AG04449 (cell line): ENCODE results near the gene OSBPL3.
"Not testable (repeated sequence)": the region's sequence is repeated elsewhere in the genome, so short reads cannot be mapped to it uniquely, and the experiment has no call there.

Source experiments
- CTCF ChIA-PET: fragments of 350-600 bp; formaldehyde crosslinking; extraction: SDS; loops from one replicate; lab custom pipeline; 2021; ENCODE audit warnings: antibody characterized with exemption; lab: Yijun Ruan, JAX
- POLR2A ChIA-PET: fragments of 400-600, 350-600 bp; formaldehyde crosslinking; extraction: SDS; loops from one replicate; lab custom pipeline; 2020; ENCODE audit warnings: antibody characterized with exemption, inconsistent platforms; lab: Yijun Ruan, JAX
- DNase-seq: peaks from one replicate; pipeline ENCODE4 v3.0.0-alpha.2; 2010; ENCODE audit warnings: low read depth, low spot score
- H3K4me3 ChIP-seq: 2 replicates; pipeline ENCODE4 v1.5.1; 2011; ENCODE audit warnings: low read depth, mild to moderate bottlenecking, control low read depth, low read length
- TF ChIP-seq, protein P1 (sequence below): IDR thresholded peaks from one replicate; pipeline ENCODE4 v1.5.1; 2011; ENCODE audit warnings: mild to moderate bottlenecking, moderate library complexity, low read length, control low read depth, inconsistent platforms; ENCODE audit not compliant: insufficient read depth; ENCODE audit errors: missing control alignments

Gene OSBPL3

DNA sequence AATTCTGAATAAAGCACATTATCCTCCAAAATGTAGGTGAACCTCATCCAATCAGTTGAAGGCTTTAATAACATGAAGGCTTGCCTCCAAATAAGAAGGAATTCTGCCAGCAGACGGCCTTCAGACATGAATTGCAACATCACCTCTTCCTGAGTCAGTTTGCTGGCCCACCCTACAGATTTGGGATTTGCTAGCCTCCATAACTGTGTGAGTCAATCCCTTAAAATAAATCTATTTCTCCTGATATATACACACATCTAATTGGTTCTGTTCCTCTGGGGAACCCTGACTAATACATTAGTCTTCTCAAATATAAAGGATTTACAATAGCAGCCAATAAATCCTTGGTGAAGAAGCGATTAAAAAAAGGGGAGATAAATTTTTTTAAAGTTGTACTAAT is 34.8 kb upstream of the OSBPL3 start:
- ChIA-PET CTCF (interaction anchor here (1.0 kb wide), 1 partner anchor 55 kb away, joined by 4 read pairs; no protein-coding TSS in a partner anchor), POLR2A (no interaction called here)
- H3K4me3 ChIP-seq: no peak overlapping the region
- TF ChIP-seq, protein P1, sequence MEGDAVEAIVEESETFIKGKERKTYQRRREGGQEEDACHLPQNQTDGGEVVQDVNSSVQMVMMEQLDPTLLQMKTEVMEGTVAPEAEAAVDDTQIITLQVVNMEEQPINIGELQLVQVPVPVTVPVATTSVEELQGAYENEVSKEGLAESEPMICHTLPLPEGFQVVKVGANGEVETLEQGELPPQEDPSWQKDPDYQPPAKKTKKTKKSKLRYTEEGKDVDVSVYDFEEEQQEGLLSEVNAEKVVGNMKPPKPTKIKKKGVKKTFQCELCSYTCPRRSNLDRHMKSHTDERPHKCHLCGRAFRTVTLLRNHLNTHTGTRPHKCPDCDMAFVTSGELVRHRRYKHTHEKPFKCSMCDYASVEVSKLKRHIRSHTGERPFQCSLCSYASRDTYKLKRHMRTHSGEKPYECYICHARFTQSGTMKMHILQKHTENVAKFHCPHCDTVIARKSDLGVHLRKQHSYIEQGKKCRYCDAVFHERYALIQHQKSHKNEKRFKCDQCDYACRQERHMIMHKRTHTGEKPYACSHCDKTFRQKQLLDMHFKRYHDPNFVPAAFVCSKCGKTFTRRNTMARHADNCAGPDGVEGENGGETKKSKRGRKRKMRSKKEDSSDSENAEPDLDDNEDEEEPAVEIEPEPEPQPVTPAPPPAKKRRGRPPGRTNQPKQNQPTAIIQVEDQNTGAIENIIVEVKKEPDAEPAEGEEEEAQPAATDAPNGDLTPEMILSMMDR: no peak
- peak; percentile 88 for DNase-seq

DNA sequence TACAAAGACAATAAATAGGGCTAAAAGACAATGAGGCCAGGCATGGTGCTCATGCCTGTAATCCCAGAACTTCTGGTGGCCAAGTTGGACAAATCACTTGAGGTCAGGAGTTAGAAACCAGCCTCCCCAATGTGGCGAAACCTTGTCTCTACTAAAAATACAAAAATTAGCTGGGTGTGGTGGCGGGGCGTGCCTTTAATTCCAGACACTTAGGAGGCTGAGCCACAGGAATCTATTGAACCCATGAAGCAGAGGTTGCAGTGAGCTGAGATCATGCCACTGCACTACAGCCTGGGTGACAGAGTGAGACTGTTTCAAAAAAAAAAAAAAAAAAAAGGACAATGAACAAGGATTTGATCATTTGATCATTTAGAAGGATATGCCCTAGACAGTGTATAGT is 32.7 kb upstream of the OSBPL3 start:
- H3K4me3 ChIP-seq, DNase-seq: not testable (repeated sequence)
- POLR2A ChIA-PET: interaction anchor here (0.7 kb wide), 1 partner anchor 10 kb away, joined by 3 read pairs; no protein-coding TSS in a partner anchor
- CTCF ChIA-PET: interaction anchor here (0.9 to 2.6 kb wide), 5 partner anchors 10 to 201 kb away, joined by 3 to 7 read pairs (median 3); no protein-coding TSS in a partner anchor

DNA sequence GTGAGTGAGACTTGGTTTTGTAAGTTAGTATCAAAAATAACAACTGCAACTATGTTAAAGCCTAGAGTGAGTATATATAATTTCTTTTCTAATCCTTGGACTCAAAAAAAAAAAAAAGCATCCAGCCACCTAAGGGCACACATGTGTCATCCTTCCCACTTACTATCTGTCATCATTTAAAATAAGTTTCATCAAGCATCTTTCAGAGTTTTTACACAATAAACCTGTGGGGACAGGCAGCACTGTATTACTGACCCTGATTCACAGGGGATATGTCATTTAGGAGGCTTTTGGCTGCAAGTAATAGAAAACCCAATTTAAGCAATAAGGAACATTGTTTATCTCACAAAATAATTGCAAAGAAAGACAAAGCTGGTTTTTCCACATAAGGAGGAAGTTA is 32.3 kb upstream of the OSBPL3 start:
- DNase-seq: no peak
- ChIA-PET CTCF (interaction anchor here (0.9 to 2.6 kb wide), 6 partner anchors 11 to 200 kb away, joined by 3 to 7 read pairs (median 4); no protein-coding TSS in a partner anchor), POLR2A (interaction anchor here (0.7 kb wide), 1 partner anchor 11 kb away, joined by 3 read pairs; no protein-coding TSS in a partner anchor)
- H3K4me3 ChIP-seq: no peak overlapping the region
- TF ChIP-seq, protein P1: no peak

DNA sequence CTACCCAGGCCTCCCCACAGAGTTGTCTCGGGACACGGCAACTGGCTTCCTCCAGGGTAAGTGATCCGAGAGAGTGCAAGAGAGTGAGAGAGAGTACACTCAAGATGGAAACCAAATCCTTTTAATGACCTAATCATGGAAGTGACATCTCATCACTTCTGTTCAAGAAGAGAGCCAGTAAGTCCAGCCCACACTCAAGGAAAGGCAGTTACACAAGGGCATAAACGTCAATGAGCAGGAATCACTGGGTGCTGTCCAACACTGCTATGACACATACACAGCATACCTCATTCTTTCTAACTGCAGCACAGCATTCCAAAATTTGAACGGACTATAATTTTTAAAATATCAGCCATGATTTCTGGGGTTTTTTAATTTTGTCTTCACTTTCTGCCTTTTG is 29.3 kb upstream of the OSBPL3 start:
- ChIA-PET POLR2A (no interaction called here), CTCF (no interaction called here)
- DNase-seq: peak; percentile 91
- TF ChIP-seq, protein P1: no peak
- H3K4me3 ChIP-seq: no peak overlapping the region

- no peak for DNase-seq
- ChIA-PET POLR2A (no interaction called here), CTCF (interaction anchor here (1.0 kb wide), 1 partner anchor 29 kb away, joined by 4 read pairs; no protein-coding TSS in a partner anchor)
- TF ChIP-seq, protein P1: no peak
- H3K4me3 ChIP-seq: no peak overlapping the region
These were observed 27.7 kb upstream of the OSBPL3 start for GRCh38 chr7:25007668-25008067.

DNA sequence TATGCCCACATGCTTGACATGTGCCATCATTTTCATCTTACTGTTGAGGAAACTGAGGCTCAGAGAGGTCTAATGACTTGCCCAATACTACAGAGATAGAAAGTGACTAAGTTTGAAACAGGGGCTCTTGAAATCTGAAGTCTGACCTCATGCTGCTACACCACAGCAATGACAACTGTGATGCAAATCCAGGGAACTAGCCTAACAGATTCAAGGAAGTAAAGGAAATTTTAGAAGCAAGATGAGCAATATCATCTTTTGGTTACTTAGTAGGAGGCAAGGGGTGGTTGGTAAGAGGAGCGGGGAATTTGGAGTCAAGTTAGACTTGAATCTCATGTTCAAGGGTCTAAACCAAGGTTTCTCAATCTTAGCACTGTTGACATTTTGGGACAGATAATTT is 26.3 kb upstream of the OSBPL3 start:
- TF ChIP-seq, protein P1: no peak
- DNase-seq: no peak
- POLR2A ChIA-PET: no interaction called here
- CTCF ChIA-PET: interaction anchor here (0.6 to 1.6 kb wide), 3 partner anchors 27 to 86 kb away, joined by 3 to 5 read pairs (median 4); partner anchors contain the start of gene OSBPL3
- H3K4me3 ChIP-seq: no peak overlapping the region

DNA sequence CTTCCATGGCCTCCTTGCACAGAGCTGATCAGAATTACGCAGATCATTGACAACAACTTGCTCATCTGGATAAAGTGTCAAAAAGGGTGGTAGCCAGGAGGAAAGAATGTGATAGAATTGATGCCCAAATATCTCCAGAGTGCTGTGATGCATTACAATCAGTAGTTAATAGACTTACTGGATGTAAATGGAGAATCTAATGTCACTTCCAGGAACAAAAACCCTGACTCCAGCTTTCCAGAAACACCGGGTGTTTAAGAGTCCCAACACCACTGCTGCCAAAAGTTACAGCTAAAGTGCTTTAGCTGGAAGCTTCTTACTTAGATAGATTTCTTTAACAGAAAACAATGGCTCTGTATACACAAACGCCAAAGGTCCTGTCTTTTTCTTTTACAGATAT is 25.7 kb upstream of the OSBPL3 start:
- TF ChIP-seq, protein P1: no peak
- POLR2A ChIA-PET: no interaction called here
- DNase-seq: no peak
- CTCF ChIA-PET: interaction anchor here (0.6 to 1.6 kb wide), 3 partner anchors 26 to 86 kb away, joined by 3 to 5 read pairs (median 4); partner anchors contain the start of gene OSBPL3
- no peak overlapping the region for H3K4me3 ChIP-seq
